ENCODE results near the gene ESPNL.

ESPNL gene

DNA sequence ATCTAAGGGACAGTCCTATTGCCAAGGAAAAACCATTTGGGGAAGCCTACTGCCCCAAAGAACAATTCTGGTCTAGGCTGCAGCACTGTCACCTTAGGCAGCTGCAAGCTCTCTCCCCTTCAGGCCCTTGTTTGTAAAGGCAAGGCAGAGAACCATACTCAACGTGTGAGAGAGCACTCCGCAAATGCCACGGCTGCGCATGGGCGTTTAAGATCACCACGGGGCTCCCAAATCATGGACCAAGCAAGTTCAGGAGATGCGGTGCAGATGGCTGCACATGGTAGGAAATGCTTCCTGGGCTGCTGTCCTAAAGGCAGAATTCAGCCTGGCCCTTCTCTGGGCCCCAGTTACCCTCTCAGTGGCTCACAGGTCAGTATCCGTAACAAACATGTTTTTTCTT is 74.2 kb downstream of the ESPNL start:
- Histone ChIP-seq H3K4me3 (no peak overlapping the region), H3K9me3 (no peaks in the 10 kb centered on the region), H3K36me3 (peaks cover 62 to 89% (median 84%) of the 10 kb centered on the region in 3 donors), H3K4me1 (peaks cover 0 to 26% (median 16%) of the 10 kb centered on the region in 4 donors), H3K27me3 (no peaks in the 10 kb centered on the region), H3K27ac (no peak overlapping the region)
- intact Hi-C loops (cut with DNase I; ENCODE audit: low total_unique reads) = no loop called here
- DNase-seq = no peak
- TF ChIP-seq CTCF (IDR thresholded peaks at IDR 0.05) = no peak

GRCh38 chr2:238174701-238175100 is 74.6 kb downstream of the ESPNL start:
- no peak for DNase-seq
- no peak overlapping the region for H3K27ac ChIP-seq
- peaks cover 66 to 94% (median 88%) of the 10 kb centered on the region in 3 donors for H3K36me3 ChIP-seq
- no peak for TF ChIP-seq CTCF (IDR thresholded peaks at IDR 0.05)
- H3K4me3 ChIP-seq = no peak overlapping the region
- intact Hi-C loops (cut with DNase I; ENCODE audit: low total_unique reads) = no loop called here
- no peaks in the 10 kb centered on the region for H3K9me3 ChIP-seq
- H3K4me1 ChIP-seq = peaks cover 0 to 22% (median 12%) of the 10 kb centered on the region in 4 donors
- no peaks in the 10 kb centered on the region for H3K27me3 ChIP-seq

DNA sequence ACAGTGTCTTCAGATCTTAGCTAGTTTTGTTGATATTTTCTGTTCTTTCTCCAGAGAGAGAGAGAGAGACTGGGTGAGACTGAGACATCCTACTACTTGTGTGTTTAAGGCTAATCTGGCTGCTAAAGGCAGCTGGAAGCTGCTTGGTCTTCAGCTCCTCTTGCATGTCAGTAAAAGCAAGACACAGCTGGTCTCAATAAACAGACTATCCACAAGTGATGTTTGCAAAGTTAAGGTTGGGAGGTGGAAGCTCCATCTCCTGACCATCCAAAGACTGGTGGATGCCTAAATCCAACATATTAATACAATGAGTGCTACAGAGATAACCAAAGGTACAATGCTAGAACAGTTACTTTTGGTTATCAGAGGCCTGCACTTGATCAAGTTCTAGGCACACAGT is 76.5 kb downstream of the ESPNL start:
- Histone ChIP-seq H3K36me3 (peaks cover 80 to 99% (median 97%) of the 10 kb centered on the region in 3 donors), H3K27ac (no peak overlapping the region), H3K27me3 (no peaks in the 10 kb centered on the region), H3K9me3 (no peaks in the 10 kb centered on the region), H3K4me1 (peaks cover 0 to 3% (median 0%) of the 10 kb centered on the region in 4 donors), H3K4me3 (no peak overlapping the region)
- DNase-seq = no peak
- intact Hi-C loops (cut with DNase I; ENCODE audit: low total_unique reads) = no loop called here
- TF ChIP-seq CTCF (IDR thresholded peaks at IDR 0.05) = no peak

GRCh38 chr2:238180554-238180953 is 80.4 kb downstream of the ESPNL start:
- Histone ChIP-seq H3K27me3 (no peaks in the 10 kb centered on the region), H3K4me3 (no peak overlapping the region), H3K27ac (no peak overlapping the region), H3K9me3 (no peaks in the 10 kb centered on the region), H3K4me1 (no peaks in the 10 kb centered on the region), H3K36me3 (peaks cover 84 to 99% (median 97%) of the 10 kb centered on the region in 3 donors)
- intact Hi-C loops (cut with DNase I; ENCODE audit: low total_unique reads) = no loop called here
- no peak for DNase-seq
- TF ChIP-seq CTCF (IDR thresholded peaks at IDR 0.05) = no peak

DNA sequence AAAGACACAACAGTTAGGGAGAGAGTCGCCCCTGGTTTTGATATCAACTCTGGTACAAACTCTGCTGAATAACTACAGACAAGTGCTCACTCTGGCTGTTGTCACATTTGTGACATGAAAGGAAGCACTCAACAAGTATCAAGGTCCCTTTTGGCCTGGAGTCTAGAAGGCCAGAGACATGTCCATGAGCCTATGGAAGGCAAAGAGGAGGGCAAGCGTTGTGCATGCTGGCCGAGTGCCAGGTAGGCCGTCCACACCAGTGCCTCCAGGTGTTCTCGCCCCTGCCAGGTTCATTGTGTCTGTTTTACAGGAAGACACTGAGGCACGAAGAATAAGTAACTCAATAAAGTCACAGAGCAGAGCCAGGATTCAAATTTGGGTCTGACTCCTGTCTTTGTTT is 82.2 kb downstream of the ESPNL start:
- intact Hi-C loops (cut with DNase I; ENCODE audit: low total_unique reads) = no loop called here
- H3K27ac ChIP-seq = no peak overlapping the region
- no peak overlapping the region for H3K4me3 ChIP-seq
- no peaks in the 10 kb centered on the region for H3K9me3 ChIP-seq
- no peak for DNase-seq
- H3K27me3 ChIP-seq = no peaks in the 10 kb centered on the region
- H3K4me1 ChIP-seq = no peaks in the 10 kb centered on the region
- TF ChIP-seq CTCF (IDR thresholded peaks at IDR 0.05) = no peak
- H3K36me3 ChIP-seq = peaks cover 99 to 100% (median 100%) of the 10 kb centered on the region in 3 donors
